IMR-90 (cell line): ENCODE results near the gene FGFRL1. TPM values are rescaled to one million over a fixed set of nuclear protein-coding genes. Genes with fewer than 3 reads are reported as not detected.
A peak's percentile ranks its signal among the peaks of the same experiment; 100 is the strongest.

Source experiments
- ATAC-seq: fragments of 200-7000 bp; cut with Tn5 transposase; 2 replicates; pipeline ENCODE4 v1.9.1; 2020; ENCODE audit warnings: low read depth, mild to moderate bottlenecking, moderate library complexity
- BruUV-seq: library from RNA; stranded (reverse); fragments of 400-500 nt; replicated peaks from 2 replicates; lab custom pipeline; 2021; lab: Mats Ljungman, UMichigan
- CTCF ChIA-PET: fragments of 300-600 bp; formaldehyde crosslinking; extraction: SDS; loops from one replicate; lab custom pipeline; 2021; ENCODE audit warnings: antibody characterized with exemption; lab: Yijun Ruan, JAX
- POLR2A ChIA-PET: fragments of 300-600 bp; sonication (Branson Sonifier 250); formaldehyde crosslinking; loops from one replicate; lab custom pipeline; 2022; ENCODE audit warnings: antibody characterized with exemption; ENCODE audit not compliant: unreplicated experiment; lab: Charles Lee
- DNase-seq: peaks from one replicate; pipeline ENCODE4 v3.0.0; 2013
- H2AFZ ChIP-seq: replicated peaks from 2 replicates; pipeline ENCODE3; 2013; ENCODE audit warnings: low read length, mild to moderate bottlenecking; ENCODE audit not compliant: poor library complexity
- H2AK5ac ChIP-seq: 2 replicates; pipeline ENCODE4 v1.6.1; 2013; ENCODE audit warnings: low read depth, low read length, inconsistent platforms
- H2AK9ac ChIP-seq: replicated peaks from 2 replicates; pipeline ENCODE3; 2013; ENCODE audit warnings: mild to moderate bottlenecking, low read depth, low read length, moderate library complexity; ENCODE audit not compliant: poor library complexity
- H2BK120ac ChIP-seq: 2 replicates; pipeline ENCODE4 v1.6.1; 2013; ENCODE audit warnings: low read depth, low read length, inconsistent platforms
- H2BK15ac ChIP-seq: 3 replicates; pipeline ENCODE4 v1.6.1; 2013; ENCODE audit warnings: low read depth, low read length, inconsistent platforms
- H2BK20ac ChIP-seq: 2 replicates; pipeline ENCODE4 v1.6.1; 2013; ENCODE audit warnings: low read depth, mild to moderate bottlenecking, inconsistent platforms, low read length, moderate library complexity
- H2BK5ac ChIP-seq: 2 replicates; pipeline ENCODE4 v1.6.1; 2013; ENCODE audit warnings: mild to moderate bottlenecking, low read depth, low read length, inconsistent platforms; ENCODE audit not compliant: poor library complexity, severe bottlenecking
- H3K14ac ChIP-seq: replicated peaks from 2 replicates; pipeline ENCODE4 v1.6.1; 2013; ENCODE audit warnings: low read depth, low read length, inconsistent platforms
- H3K18ac ChIP-seq: 2 replicates; pipeline ENCODE4 v1.6.1; 2013; ENCODE audit warnings: low read depth, low read length, control low read depth
- H3K23ac ChIP-seq: 2 replicates; pipeline ENCODE4 v1.6.1; 2013; ENCODE audit warnings: low read depth, low read length, inconsistent platforms
- H3K27ac ChIP-seq: 2 replicates; pipeline ENCODE4 v1.5.1; 2013; ENCODE audit warnings: mild to moderate bottlenecking, control low read depth, low read length; ENCODE audit not compliant: insufficient read depth
- H3K27me3 ChIP-seq: 2 replicates; pipeline ENCODE4 v1.6.1; 2013; ENCODE audit warnings: low read length; ENCODE audit not compliant: control insufficient read depth, insufficient read depth
- H3K36me3 ChIP-seq: 2 replicates; pipeline ENCODE4 v1.6.1; 2013; ENCODE audit warnings: low read length, mixed read lengths; ENCODE audit not compliant: control insufficient read depth, insufficient read depth
- H3K4ac ChIP-seq: 2 replicates; pipeline ENCODE4 v1.6.1; 2013; ENCODE audit warnings: low read depth, low read length, inconsistent platforms
- H3K4me1 ChIP-seq: 2 replicates; pipeline ENCODE4 v1.6.1; 2013; ENCODE audit warnings: low read length, mixed read lengths; ENCODE audit not compliant: control insufficient read depth, insufficient read depth
- H3K4me2 ChIP-seq: 2 replicates; pipeline ENCODE4 v1.6.1; 2013; ENCODE audit warnings: low read depth, mild to moderate bottlenecking, control low read depth, low read length, moderate library complexity
- H3K4me3 ChIP-seq: 2 replicates; pipeline ENCODE4 v1.5.1; 2013; ENCODE audit warnings: low read depth, mild to moderate bottlenecking, control low read depth, low read length, moderate library complexity; ENCODE audit not compliant: insufficient read depth
- H3K56ac ChIP-seq: 2 replicates; pipeline ENCODE4 v1.6.1; 2013; ENCODE audit warnings: low read length, inconsistent platforms; ENCODE audit not compliant: insufficient read depth; ENCODE audit errors: extremely low read depth
- H3K79me1 ChIP-seq, 2 experiments: 2 replicates each; pipeline ENCODE4 v1.6.1; 2013; ENCODE audit warnings: low read length in 2 of 2, inconsistent platforms in 1 of 2, low read depth in 1 of 2
- H3K9ac ChIP-seq: 2 replicates; pipeline ENCODE4 v1.6.1; 2013; ENCODE audit warnings: low read depth, low read length, control low read depth
- H3K9me1 ChIP-seq: 2 replicates; pipeline ENCODE4 v1.6.1; 2013; ENCODE audit warnings: low read length, inconsistent platforms; ENCODE audit not compliant: insufficient read depth
- H3K9me3 ChIP-seq: 2 replicates; pipeline ENCODE4 v1.6.1; 2013; ENCODE audit warnings: low read length; ENCODE audit not compliant: control insufficient read depth, insufficient read depth
- H4K20me1 ChIP-seq: 2 replicates; pipeline ENCODE4 v1.6.1; 2013; ENCODE audit warnings: low read length, inconsistent platforms; ENCODE audit not compliant: insufficient read depth
- H4K5ac ChIP-seq: 2 replicates; pipeline ENCODE4 v1.6.1; 2013; ENCODE audit warnings: mild to moderate bottlenecking, low read depth, low read length, control low read depth
- H4K8ac ChIP-seq, 2 experiments: 2 replicates each; pipeline ENCODE4 v1.6.1; 2013; ENCODE audit warnings: low read depth in 2 of 2, low read length in 2 of 2, control low read depth in 1 of 2, inconsistent platforms in 1 of 2
- H4K91ac ChIP-seq: 2 replicates; pipeline ENCODE4 v1.6.1; 2013; ENCODE audit warnings: low read depth, low read length, inconsistent platforms; ENCODE audit not compliant: insufficient read depth
- BHLHE40 ChIP-seq: fragments of 150-350 bp; IDR thresholded peaks from 2 replicates; pipeline ENCODE4 v1.6.1; 2016; ENCODE audit warnings: mild to moderate bottlenecking, low read depth, low read length
- CEBPB ChIP-seq: IDR thresholded peaks from 2 replicates; pipeline ENCODE4 v1.6.1; 2012; ENCODE audit warnings: low read depth, low read length, improper control_type of control experiment
- ELK1 ChIP-seq: fragments of 150-350 bp; IDR thresholded peaks from 2 replicates; pipeline ENCODE4 v1.6.1; 2016; ENCODE audit warnings: low read depth, mild to moderate bottlenecking, low read length, moderate library complexity, borderline replicate concordance
- WGBS, 2 experiments: methylation state at CpG; one replicate each; pipeline versions ENCODE4 v1.1.5 to v1.1.7; 2013; ENCODE audit warnings: missing lambda C conversion rate in 2 of 2; ENCODE audit not compliant: insufficient read length in 1 of 2; ENCODE audit errors: extremely low coverage in 2 of 2; 5-methylcytosine and 5-hydroxymethylcytosine counted together
- dilution Hi-C: fragments of 300-500 bp; cut with HindIII; formaldehyde crosslinking; loops from one replicate; pipeline ENCODE4 v1.14.3; 2018; ENCODE audit warnings: low sequenced_read_pairs; ENCODE audit not compliant: unreplicated experiment
- in situ Hi-C: fragments of 300-500 bp; cut with MboI; formaldehyde crosslinking; loops from 3 replicates; pipeline ENCODE4 v1.14.3; 2019; ENCODE audit warnings: low sequenced_read_pairs, inconsistent platforms, mixed read lengths
- intact Hi-C: fragments of 100-400 bp; cut with micrococcal nuclease; formaldehyde crosslinking; loops from 2 replicates; pipeline ENCODE4 v1.10.0; 2022
- polyA plus RNA-seq, 3 experiments: library from polyadenylated mRNA; depleted of rRNA; stranded (reverse); fragments of >200 nt; gene quantifications; 2 replicates each; pipeline ENCODE4 v1.2.3, GENCODE V29; 2012; ENCODE audit warnings: low replicate concordance in 1 of 3
- total RNA-seq: library from RNA; depleted of rRNA; stranded (reverse); fragments of >200 nt; gene quantifications from 2 replicates; pipeline ENCODE4 v1.2.3, GENCODE V29; 2012
- TF ChIP-seq, protein P1 (sequence below): conservative IDR thresholded peaks from 2 replicates; pipeline ENCODE4 v1.5.1; 2012; ENCODE audit warnings: mild to moderate bottlenecking, low read depth, low read length, improper control_type of control experiment

The FGFRL1 gene
- total and polyA plus RNA-seq, 2 of the 4 experiments (the other 2 are of a cell fraction) = 49.3 to 78.8 TPM

DNA sequence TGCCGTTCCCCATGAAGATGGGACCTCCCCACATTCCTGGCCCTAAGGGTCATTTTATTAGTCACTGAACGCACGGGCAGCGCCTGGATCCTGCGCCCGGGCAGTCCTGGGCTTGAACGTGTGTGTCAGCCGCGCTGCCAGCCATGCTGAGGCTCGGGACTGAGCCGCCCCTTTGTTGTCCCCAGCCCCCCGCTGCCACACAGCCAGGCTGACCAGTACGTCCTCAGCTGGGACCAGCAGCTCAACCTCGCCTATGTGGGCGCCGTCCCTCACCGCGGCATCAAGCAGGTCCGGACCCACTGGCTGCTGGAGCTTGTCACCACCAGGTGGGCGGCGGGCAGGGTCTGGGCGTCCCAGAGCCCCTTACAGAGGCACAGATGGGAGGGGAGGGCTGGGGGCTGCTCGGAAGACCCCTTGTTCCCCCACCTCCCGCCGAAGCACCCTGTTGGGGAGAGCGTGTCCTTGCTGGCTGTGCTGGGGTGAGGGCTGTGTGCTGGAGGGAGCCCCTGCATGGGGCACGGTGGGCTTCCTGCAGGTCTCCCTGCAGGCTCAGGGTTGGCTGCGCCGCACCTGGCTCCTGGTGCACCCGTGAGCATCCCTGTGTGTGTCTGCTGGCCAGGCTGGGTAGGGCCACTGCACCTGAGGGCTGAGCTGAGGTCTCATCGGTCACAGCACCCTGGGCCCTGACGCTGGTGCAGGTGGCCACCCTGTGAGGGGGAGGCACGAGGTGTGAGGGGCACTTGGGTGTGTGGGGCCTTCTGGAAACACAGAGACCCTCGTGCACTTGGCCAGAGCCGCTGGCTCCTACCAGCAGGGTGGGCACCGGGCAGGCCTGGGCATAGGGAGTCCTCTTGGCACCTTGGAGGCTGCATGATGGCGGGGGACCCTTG is 23.6 kb upstream of the FGFRL1 start:
- H3K9ac ChIP-seq = peak overlapping the region; percentile 20; the same call in 1 of the 2 replicates
- BruUV-seq = no TSS peak
- H3K14ac ChIP-seq = no peak overlapping the region
- H3K18ac ChIP-seq = no peak overlapping the region
- TF ChIP-seq CEBPB (no peak), ELK1 (no peak), BHLHE40 (peak; percentile 80)
- TF ChIP-seq, protein P1, sequence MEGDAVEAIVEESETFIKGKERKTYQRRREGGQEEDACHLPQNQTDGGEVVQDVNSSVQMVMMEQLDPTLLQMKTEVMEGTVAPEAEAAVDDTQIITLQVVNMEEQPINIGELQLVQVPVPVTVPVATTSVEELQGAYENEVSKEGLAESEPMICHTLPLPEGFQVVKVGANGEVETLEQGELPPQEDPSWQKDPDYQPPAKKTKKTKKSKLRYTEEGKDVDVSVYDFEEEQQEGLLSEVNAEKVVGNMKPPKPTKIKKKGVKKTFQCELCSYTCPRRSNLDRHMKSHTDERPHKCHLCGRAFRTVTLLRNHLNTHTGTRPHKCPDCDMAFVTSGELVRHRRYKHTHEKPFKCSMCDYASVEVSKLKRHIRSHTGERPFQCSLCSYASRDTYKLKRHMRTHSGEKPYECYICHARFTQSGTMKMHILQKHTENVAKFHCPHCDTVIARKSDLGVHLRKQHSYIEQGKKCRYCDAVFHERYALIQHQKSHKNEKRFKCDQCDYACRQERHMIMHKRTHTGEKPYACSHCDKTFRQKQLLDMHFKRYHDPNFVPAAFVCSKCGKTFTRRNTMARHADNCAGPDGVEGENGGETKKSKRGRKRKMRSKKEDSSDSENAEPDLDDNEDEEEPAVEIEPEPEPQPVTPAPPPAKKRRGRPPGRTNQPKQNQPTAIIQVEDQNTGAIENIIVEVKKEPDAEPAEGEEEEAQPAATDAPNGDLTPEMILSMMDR = no peak
- no peak overlapping the region for H3K23ac ChIP-seq
- H3K9me3 ChIP-seq = no peaks in the 10 kb centered on the region
- no peaks in the 10 kb centered on the region; the same call in 1 of the 2 replicates for H3K9me1 ChIP-seq
- no peak overlapping the region for H2BK5ac ChIP-seq
- H2BK15ac ChIP-seq = no peak overlapping the region
- no peak overlapping the region for H2BK120ac ChIP-seq
- H2AK9ac ChIP-seq = peak overlapping the region; percentile 67
- H2AK5ac ChIP-seq = peak overlapping the region; percentile 39; the same call in 1 of the 2 replicates
- no peak overlapping the region for H2BK20ac ChIP-seq
- 63% methylated on average over 16 of the region's 37 CpGs; no CpG with 5 or more reads in 1 of the 2 experiments for WGBS, 2 experiments
- H3K56ac ChIP-seq = no peak overlapping the region
- no peak overlapping the region; a peak in 2 of 4 replicates for H4K8ac ChIP-seq
- no peak overlapping the region for H4K91ac ChIP-seq
- peaks cover 5 to 38% of the 10 kb centered on the region in 2 experiments; a peak in 1 of 4 replicates for H3K79me1 ChIP-seq
- ATAC-seq (no peak), DNase-seq (peak; percentile 43)
- peak overlapping the region; percentile 96 for H2AFZ ChIP-seq
- in situ Hi-C loops (no loop called here), intact Hi-C loops (no loop called here), dilution Hi-C loops (no loop called here)
- peaks cover 10% of the 10 kb centered on the region; the same call in 1 of the 2 replicates for H3K4me1 ChIP-seq
- no peak overlapping the region for H3K27ac ChIP-seq
- no peaks in the 10 kb centered on the region; the same call in 1 of the 2 replicates for H4K20me1 ChIP-seq
- H3K4me3 ChIP-seq = peak overlapping the region; percentile 93
- peak overlapping the region; percentile 29 for H3K4ac ChIP-seq
- ChIA-PET POLR2A (no interaction called here), CTCF (interaction anchor here (0.5 kb wide), 1 partner anchor 58 kb away, joined by 4 read pairs; no protein-coding TSS in a partner anchor)
- H3K36me3 ChIP-seq = peaks cover 9% of the 10 kb centered on the region; the same call in 1 of the 2 replicates
- no peak overlapping the region for H4K5ac ChIP-seq
- peak overlapping the region; percentile 95 for H3K4me2 ChIP-seq
- H3K27me3 ChIP-seq = no peaks in the 10 kb centered on the region
